H1 (cell line): Measurements from ENCODE around the gene RPUSD1. TPM values are rescaled to one million over a fixed set of nuclear protein-coding genes. Genes with fewer than 3 reads are reported as not detected.

Experiments used
- CTCF ChIA-PET: fragments of 300-600 bp; sonication (Branson Sonifier 250); formaldehyde crosslinking; loops from one replicate; lab custom pipeline; 2021; ENCODE audit not compliant: partially characterized antibody; lab: Charles Lee
- POLR2A ChIA-PET: fragments of 300-600 bp; sonication (Branson Sonifier 250); formaldehyde crosslinking; loops from one replicate; lab custom pipeline; 2021; ENCODE audit warnings: inconsistent platforms; ENCODE audit not compliant: partially characterized antibody; lab: Charles Lee
- DNase-seq, 2 experiments: peaks; one replicate each; pipeline versions ENCODE4 v3.0.0 to v3.0.0-alpha.2; 2010 to 2022; ENCODE audit warnings: low spot score in 2 of 2, low read depth in 1 of 2, mixed read lengths in 1 of 2
- FAIRE-seq: peaks from 2 replicates; lab custom pipeline; 2011; peaks lifted over from hg19 to GRCh38; lab: Jason Lieb, UNC
- H2AFZ ChIP-seq: 2 replicates; pipeline ENCODE4 v1.8.1; 2012; ENCODE audit warnings: low read length, inconsistent platforms
- H2AK5ac ChIP-seq: 2 replicates; pipeline ENCODE4 v1.6.1; 2013; ENCODE audit warnings: low read depth, low read length
- H2BK120ac ChIP-seq: replicated peaks from 2 replicates; pipeline ENCODE3; 2013; ENCODE audit warnings: low read depth, low read length, inconsistent platforms
- H2BK12ac ChIP-seq: 2 replicates; pipeline ENCODE4 v1.6.1; 2013; ENCODE audit warnings: low read depth, low read length
- H2BK15ac ChIP-seq: 2 replicates; pipeline ENCODE4 v1.6.1; 2013; ENCODE audit warnings: low read length
- H2BK20ac ChIP-seq: 2 replicates; pipeline ENCODE4 v1.6.1; 2013; ENCODE audit warnings: low read length
- H2BK5ac ChIP-seq: 2 replicates; pipeline ENCODE4 v1.6.1; 2013; ENCODE audit warnings: low read depth, low read length
- H3K14ac ChIP-seq: 2 replicates; pipeline ENCODE4 v1.6.1; 2013; ENCODE audit warnings: inconsistent platforms; ENCODE audit not compliant: insufficient read length
- H3K18ac ChIP-seq: 2 replicates; pipeline ENCODE4 v1.6.1; 2013; ENCODE audit warnings: low read length; ENCODE audit errors: extremely low read depth
- H3K23ac ChIP-seq: 2 replicates; pipeline ENCODE4 v1.6.1; 2013; ENCODE audit warnings: inconsistent platforms; ENCODE audit not compliant: insufficient read length
- H3K23me2 ChIP-seq: 2 replicates; pipeline ENCODE4 v1.6.1; 2013; ENCODE audit warnings: low read depth, low read length
- H3K27ac ChIP-seq: 2 replicates; pipeline ENCODE4 v1.6.1; 2011; ENCODE audit warnings: low read depth, low read length, inconsistent platforms
- H3K27me3 ChIP-seq, 4 experiments: replicated peaks in 1 of 4; 1 replicate in 1 of 4; 2 replicates in 3 of 4; pipeline versions ENCODE4 v1.6.1 to v1.8.1; 2011 to 2013; ENCODE audit warnings: low read length in 3 of 4, mild to moderate bottlenecking in 3 of 4, inconsistent platforms in 2 of 4, mixed read lengths in 2 of 4, moderate library complexity in 1 of 4; ENCODE audit not compliant: control insufficient read depth in 3 of 4, insufficient read depth in 3 of 4; ENCODE audit errors: extremely low read depth in 1 of 4
- H3K36me3 ChIP-seq, 4 experiments: 2 replicates each; pipeline versions ENCODE4 v1.6.1 to v1.8.1; 2011 to 2013; ENCODE audit warnings: mild to moderate bottlenecking in 4 of 4, low read length in 3 of 4, moderate library complexity in 2 of 4, control low read depth in 1 of 4, inconsistent platforms in 1 of 4; ENCODE audit not compliant: insufficient read depth in 4 of 4, control insufficient read depth in 2 of 4
- H3K4ac ChIP-seq: replicated peaks from 2 replicates; pipeline ENCODE3; 2013; ENCODE audit warnings: low read length, low read depth, mixed read lengths, inconsistent platforms; ENCODE audit not compliant: insufficient read length
- H3K4me1 ChIP-seq, 4 experiments: replicated peaks in 1 of 4; 1 replicate in 1 of 4; 2 replicates in 3 of 4; pipeline versions ENCODE4 v1.6.1 to v1.8.1; 2011 to 2013; ENCODE audit warnings: low read length in 3 of 4, inconsistent platforms in 2 of 4, mixed read lengths in 1 of 4; ENCODE audit not compliant: insufficient read depth in 4 of 4, control insufficient read depth in 3 of 4
- H3K4me2 ChIP-seq, 2 experiments: 2 replicates each; pipeline versions ENCODE4 v1.6.1 to v1.8.1; 2011 to 2013; ENCODE audit warnings: low read depth in 2 of 2, low read length in 2 of 2, control low read depth in 1 of 2, inconsistent platforms in 1 of 2, mild to moderate bottlenecking in 1 of 2; ENCODE audit not compliant: insufficient read depth in 1 of 2
- H3K4me3 ChIP-seq, 4 experiments: fragments of 200-600, 300-600 bp in 1 of 4; sonication (generic), shearing (Covaris generic), sonication (Bioruptor Twin) in 1 of 4; 2 replicates each; pipeline versions ENCODE4 v1.5.1 to v1.8.1; 2011 to 2016; ENCODE audit warnings: low read length in 4 of 4, low read depth in 3 of 4, control low read depth in 2 of 4, inconsistent platforms in 2 of 4, mild to moderate bottlenecking in 2 of 4, mixed read lengths in 1 of 4, moderate library complexity in 1 of 4; ENCODE audit not compliant: insufficient read depth in 2 of 4; ENCODE audit errors: extremely low read depth in 1 of 4
- H3K56ac ChIP-seq: replicated peaks from 2 replicates; pipeline ENCODE3; 2013; ENCODE audit warnings: low read depth, mild to moderate bottlenecking, mixed read lengths, low read length, inconsistent platforms; ENCODE audit not compliant: insufficient read length
- H3K79me1 ChIP-seq: 2 replicates; pipeline ENCODE4 v1.6.1; 2013; ENCODE audit warnings: low read depth, low read length, control low read depth
- H3K79me2 ChIP-seq, 2 experiments: 2 replicates each; pipeline versions ENCODE4 v1.6.1 to v1.8.1; 2012 to 2013; ENCODE audit warnings: low read length in 2 of 2, mild to moderate bottlenecking in 2 of 2, inconsistent platforms in 1 of 2; ENCODE audit not compliant: insufficient read depth in 2 of 2, control insufficient read depth in 1 of 2
- H3K9ac ChIP-seq, 4 experiments: replicated peaks in 1 of 4; 1 replicate in 1 of 4; 2 replicates in 3 of 4; pipeline versions ENCODE4 v1.6.1 to v1.8.1; 2011 to 2013; ENCODE audit warnings: low read depth in 3 of 4, low read length in 3 of 4, control low read depth in 2 of 4, mild to moderate bottlenecking in 2 of 4, moderate library complexity in 2 of 4, inconsistent platforms in 1 of 4; ENCODE audit errors: extremely low read depth in 1 of 4
- H3K9me3 ChIP-seq, 2 experiments: 2 replicates each; pipeline versions ENCODE4 v1.6.1 to v1.8.1; 2012 to 2013; ENCODE audit warnings: mild to moderate bottlenecking in 2 of 2, moderate library complexity in 2 of 2, control low read depth in 1 of 2, inconsistent platforms in 1 of 2, low read depth in 1 of 2, low read length in 1 of 2, mixed read lengths in 1 of 2; ENCODE audit not compliant: insufficient read depth in 2 of 2
- H4K20me1 ChIP-seq, 2 experiments: replicated peaks in 1 of 2; 2 replicates each; pipeline versions ENCODE3 to v1.8.1; 2011 to 2013; ENCODE audit warnings: inconsistent platforms in 2 of 2, low read length in 2 of 2, mild to moderate bottlenecking in 1 of 2; ENCODE audit not compliant: insufficient read depth in 2 of 2, control insufficient read depth in 1 of 2
- H4K5ac ChIP-seq: 2 replicates; pipeline ENCODE4 v1.6.1; 2013; ENCODE audit warnings: low read length, low read depth, mixed read lengths, inconsistent platforms; ENCODE audit not compliant: insufficient read length
- H4K8ac ChIP-seq: 2 replicates; pipeline ENCODE4 v1.8.0; 2013; ENCODE audit warnings: mild to moderate bottlenecking, moderate library complexity, low read length, inconsistent platforms; ENCODE audit not compliant: insufficient read depth; ENCODE audit errors: extremely low read depth
- H4K91ac ChIP-seq: replicated peaks from 2 replicates; pipeline ENCODE3; 2013; ENCODE audit warnings: low read length, mixed read lengths, inconsistent platforms; ENCODE audit not compliant: insufficient read length
- ATF2 ChIP-seq: IDR thresholded peaks from 2 replicates; pipeline ENCODE4 v1.6.1; 2012; ENCODE audit warnings: low read length, inconsistent platforms
- EP300 ChIP-seq, 2 experiments: IDR thresholded peaks; 1 replicate in 1 of 2; 2 replicates in 1 of 2; pipeline ENCODE4 v1.6.1; 2011 to 2012; ENCODE audit warnings: low read depth in 2 of 2, low read length in 2 of 2, mild to moderate bottlenecking in 2 of 2, borderline replicate concordance in 1 of 2, inconsistent platforms in 1 of 2, moderate library complexity in 1 of 2
- HDAC2 ChIP-seq, 2 experiments: fragments of 300-600 bp in 1 of 2; sonication (generic) in 1 of 2; IDR thresholded peaks; 2 replicates each; pipeline ENCODE4 v1.6.1; 2011 to 2012; ENCODE audit warnings: low read depth in 2 of 2, low read length in 2 of 2, mild to moderate bottlenecking in 2 of 2, moderate library complexity in 2 of 2, borderline replicate concordance in 1 of 2, inconsistent platforms in 1 of 2
- JUND ChIP-seq: IDR thresholded peaks from 2 replicates; pipeline ENCODE4 v1.6.1; 2011; ENCODE audit warnings: mild to moderate bottlenecking, improper control_type of control experiment, low read length
- POLR2AphosphoS5 ChIP-seq: IDR thresholded peaks from 2 replicates; pipeline ENCODE4 v1.6.1; 2011; ENCODE audit warnings: low read depth, low read length
- SIRT6 ChIP-seq: IDR thresholded peaks from one replicate; pipeline ENCODE4 v1.7.1; 2012; ENCODE audit warnings: low read length, inconsistent platforms
- WGBS, 2 experiments: shearing (Covaris generic) in 1 of 2; methylation state at CpG; one replicate each; pipeline versions ENCODE4 v1.1.6 to v1.1.7; 2013 to 2015; ENCODE audit warnings: low lambda C conversion rate in 2 of 2, mixed read lengths in 2 of 2, inconsistent platforms in 1 of 2, low coverage in 1 of 2, missing lambda C conversion rate in 1 of 2; ENCODE audit not compliant: insufficient replicate concordance in 2 of 2, insufficient coverage in 1 of 2, insufficient read length in 1 of 2; ENCODE audit errors: extremely low coverage in 1 of 2, missing lambda C conversion rate in 1 of 2; 5-methylcytosine and 5-hydroxymethylcytosine counted together
- polyA plus RNA-seq, 7 experiments: library from polyadenylated mRNA; depleted of rRNA in 3 of 7; stranded (reverse) in 5 of 7; unstranded in 2 of 7; fragments of >200 nt in 5 of 7; fragments of 200-250 nt in 2 of 7; gene quantifications; 1 replicate in 5 of 7; 2 replicates in 1 of 7; 4 replicates in 1 of 7; pipeline versions ENCODE4 v1.2.1 to v1.2.3, GENCODE V29; 2011 to 2013; ENCODE audit warnings: missing spikeins in 2 of 7, mixed read lengths in 2 of 7
- total RNA-seq: library from RNA; stranded (reverse); fragmentation: NEBNext Ultra II Directional; extraction: Animal tissue kit (Norgen Biotek cat#: 25700); gene quantifications from 2 replicates; pipeline ENCODE4 v1.2.1, GENCODE V29; 2021

RPUSD1 gene
- total and polyA plus RNA-seq, 2 of the 8 experiments (the other 6 are each of a cell fraction or from before 2014, with no cell fraction given) = 32.2 to 61.8 TPM

GRCh38 chr16:795580-796229 lies 7.5 kb upstream of the RPUSD1 start:
- H2BK15ac ChIP-seq = no peak overlapping the region
- no peak overlapping the region for H2BK5ac ChIP-seq
- H4K8ac ChIP-seq = peak overlapping the region; percentile 51; the same call in 1 of the 2 replicates
- no peak for DNase-seq
- H2BK120ac ChIP-seq = no peak overlapping the region
- FAIRE-seq = no peak
- H3K27ac ChIP-seq = no peak overlapping the region
- H3K9me3 ChIP-seq = no peaks in the 10 kb centered on the region
- no peak overlapping the region for H3K23ac ChIP-seq
- no peak overlapping the region for H3K56ac ChIP-seq
- no peak overlapping the region for H2BK20ac ChIP-seq
- no peak overlapping the region for H2AK5ac ChIP-seq
- H3K27me3 ChIP-seq = peaks cover 0 to under 1% (median 0%) of the 10 kb centered on the region in 4 experiments; a peak in 3 of 7 replicates
- no peak overlapping the region for H3K14ac ChIP-seq
- no peak overlapping the region for H2BK12ac ChIP-seq
- no peak overlapping the region for H2AFZ ChIP-seq
- CTCF ChIA-PET = interaction anchor here (0.8 to 2.8 kb wide), 4 partner anchors 9 to 259 kb away, joined by 3 to 11 read pairs (median 4); no protein-coding TSS in a partner anchor
- 96% methylated on average over 24 of the region's 33 CpGs; no CpG with 5 or more reads in 1 of the 2 experiments for WGBS, 2 experiments
- H4K5ac ChIP-seq = no peak overlapping the region
- no peak for TF ChIP-seq ATF2
- TF ChIP-seq HDAC2 (IDR thresholded peaks at IDR 0.05; ENCODE audit: borderline replicate concordance in 1 of 2, low read depth in 2 of 2, low read length in 2 of 2) = no peak
- TF ChIP-seq EP300 (IDR thresholded peaks at IDR 0.05; ENCODE audit: borderline replicate concordance in 1 of 2, low read depth in 2 of 2, low read length in 2 of 2) = no peak
- no peak for TF ChIP-seq JUND
- TF ChIP-seq POLR2AphosphoS5 = no peak
- no peak for TF ChIP-seq SIRT6
- TF ChIP-seq, all 59 proteins: peak for 0
- peaks cover 0 to 10% (median 2%) of the 10 kb centered on the region in 4 experiments; a peak in 3 of 7 replicates for H3K4me1 ChIP-seq
- H4K20me1 ChIP-seq = peaks cover 5 to 22% of the 10 kb centered on the region in 2 experiments
- peaks cover 3% of the 10 kb centered on the region; the same call in 1 of the 2 replicates for H3K79me1 ChIP-seq
- H3K9ac ChIP-seq = no peak overlapping the region
- H4K91ac ChIP-seq = no peak overlapping the region
- no peaks in the 10 kb centered on the region; a peak in 1 of 4 replicates for H3K79me2 ChIP-seq
- no peak overlapping the region for H3K4ac ChIP-seq
- peaks cover 3% of the 10 kb centered on the region; the same call in 1 of the 2 replicates for H3K23me2 ChIP-seq
- H3K4me3 ChIP-seq = no peak overlapping the region
- no peak overlapping the region for H3K18ac ChIP-seq
- peaks cover 5 to 52% (median 9%) of the 10 kb centered on the region in 4 experiments; a peak in 6 of 8 replicates for H3K36me3 ChIP-seq
- no peak overlapping the region for H3K4me2 ChIP-seq
- POLR2A ChIA-PET = interaction anchor here (0.9 to 1.8 kb wide), 6 partner anchors 8 to 120 kb away, joined by 3 to 6 read pairs (median 5); partner anchors contain the start of genes ANTKMT and RHBDL1
